ENCODE measurements around the gene PTGR3. TPM values are rescaled to one million over a fixed set of nuclear protein-coding genes. Genes with fewer than 3 reads are reported as not detected.

The PTGR3 gene
- total and polyA plus RNA-seq, 4 donors: 6.8 to 18.7 (median 11.4) TPM

GRCh38 chr18:75238786-75239185 is 29.8 kb upstream of the PTGR3 start (continued):
- TF ChIP-seq, protein P1, sequence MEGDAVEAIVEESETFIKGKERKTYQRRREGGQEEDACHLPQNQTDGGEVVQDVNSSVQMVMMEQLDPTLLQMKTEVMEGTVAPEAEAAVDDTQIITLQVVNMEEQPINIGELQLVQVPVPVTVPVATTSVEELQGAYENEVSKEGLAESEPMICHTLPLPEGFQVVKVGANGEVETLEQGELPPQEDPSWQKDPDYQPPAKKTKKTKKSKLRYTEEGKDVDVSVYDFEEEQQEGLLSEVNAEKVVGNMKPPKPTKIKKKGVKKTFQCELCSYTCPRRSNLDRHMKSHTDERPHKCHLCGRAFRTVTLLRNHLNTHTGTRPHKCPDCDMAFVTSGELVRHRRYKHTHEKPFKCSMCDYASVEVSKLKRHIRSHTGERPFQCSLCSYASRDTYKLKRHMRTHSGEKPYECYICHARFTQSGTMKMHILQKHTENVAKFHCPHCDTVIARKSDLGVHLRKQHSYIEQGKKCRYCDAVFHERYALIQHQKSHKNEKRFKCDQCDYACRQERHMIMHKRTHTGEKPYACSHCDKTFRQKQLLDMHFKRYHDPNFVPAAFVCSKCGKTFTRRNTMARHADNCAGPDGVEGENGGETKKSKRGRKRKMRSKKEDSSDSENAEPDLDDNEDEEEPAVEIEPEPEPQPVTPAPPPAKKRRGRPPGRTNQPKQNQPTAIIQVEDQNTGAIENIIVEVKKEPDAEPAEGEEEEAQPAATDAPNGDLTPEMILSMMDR (IDR thresholded peaks at IDR 0.05; ENCODE audit: low read depth, low read length, missing input control): no peak
- TF ChIP-seq RXRA (IDR thresholded peaks at IDR 0.05): no peak
- TF ChIP-seq RAD21 (IDR thresholded peaks at IDR 0.05): no peak
- TF ChIP-seq, protein P2, sequence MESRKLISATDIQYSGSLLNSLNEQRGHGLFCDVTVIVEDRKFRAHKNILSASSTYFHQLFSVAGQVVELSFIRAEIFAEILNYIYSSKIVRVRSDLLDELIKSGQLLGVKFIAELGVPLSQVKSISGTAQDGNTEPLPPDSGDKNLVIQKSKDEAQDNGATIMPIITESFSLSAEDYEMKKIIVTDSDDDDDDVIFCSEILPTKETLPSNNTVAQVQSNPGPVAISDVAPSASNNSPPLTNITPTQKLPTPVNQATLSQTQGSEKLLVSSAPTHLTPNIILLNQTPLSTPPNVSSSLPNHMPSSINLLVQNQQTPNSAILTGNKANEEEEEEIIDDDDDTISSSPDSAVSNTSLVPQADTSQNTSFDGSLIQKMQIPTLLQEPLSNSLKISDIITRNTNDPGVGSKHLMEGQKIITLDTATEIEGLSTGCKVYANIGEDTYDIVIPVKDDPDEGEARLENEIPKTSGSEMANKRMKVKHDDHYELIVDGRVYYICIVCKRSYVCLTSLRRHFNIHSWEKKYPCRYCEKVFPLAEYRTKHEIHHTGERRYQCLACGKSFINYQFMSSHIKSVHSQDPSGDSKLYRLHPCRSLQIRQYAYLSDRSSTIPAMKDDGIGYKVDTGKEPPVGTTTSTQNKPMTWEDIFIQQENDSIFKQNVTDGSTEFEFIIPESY (IDR thresholded peaks at IDR 0.05): no peak
- TF ChIP-seq SP1 (IDR thresholded peaks at IDR 0.05): no peak
- TF ChIP-seq FOXA1 (IDR thresholded peaks at IDR 0.05): no peak
- TF ChIP-seq TAF1 (conservative IDR thresholded peaks at IDR 0.05): no peak

DNA sequence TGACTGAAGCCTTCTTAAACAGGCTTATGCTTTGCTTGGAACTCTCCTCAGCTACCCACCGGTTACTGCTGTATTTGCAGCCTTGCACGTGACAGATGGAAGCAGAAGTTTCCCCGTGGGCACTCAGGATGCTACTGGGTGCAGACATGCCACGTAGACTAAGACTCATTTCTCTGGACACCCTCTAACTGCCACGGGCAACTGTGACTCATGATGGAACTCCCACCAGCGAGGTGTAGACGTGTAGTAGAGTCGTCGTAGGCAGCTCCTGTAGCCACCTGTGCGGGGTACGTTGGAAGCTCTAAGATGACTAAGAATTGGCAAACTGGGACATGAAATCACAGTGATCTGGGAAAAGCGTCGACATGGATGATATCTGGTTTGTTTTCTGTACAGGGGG is 29.2 kb upstream of the PTGR3 start:
- Histone ChIP-seq H3K27ac (ENCODE audit: low read depth in 1 of 2, low read length in 2 of 2) (no peak overlapping the region), H3K27me3 (ENCODE audit: control insufficient read depth in 4 of 4, insufficient read depth in 4 of 4, low read length in 3 of 4) (no peaks in the 10 kb centered on the region), H3K9me3 (ENCODE audit: control insufficient read depth in 4 of 4, low read length in 3 of 4) (peaks cover 0 to 5% (median 0%) of the 10 kb centered on the region in 4 donors), H3K4me3 (ENCODE audit: low read depth in 1 of 3, low read length in 3 of 3) (no peak overlapping the region), H3K9ac (ENCODE audit: low read depth in 1 of 2, low read length in 2 of 2) (no peak overlapping the region), H3K36me3 (ENCODE audit: control insufficient read depth in 4 of 4, insufficient read depth in 3 of 4, low read depth in 1 of 4, low read length in 3 of 4) (no peaks in the 10 kb centered on the region), H3K4me1 (ENCODE audit: control insufficient read depth in 4 of 4, insufficient read depth in 4 of 4, low read length in 3 of 4) (no peaks in the 10 kb centered on the region)
- TF ChIP-seq NR2F2 (IDR thresholded peaks at IDR 0.05) (no peak), RXRA (IDR thresholded peaks at IDR 0.05) (no peak), REST (IDR thresholded peaks at IDR 0.05) (no peak), FOXA1 (IDR thresholded peaks at IDR 0.05) (no peak), YY1 (IDR thresholded peaks at IDR 0.05) (no peak), RAD21 (IDR thresholded peaks at IDR 0.05) (no peak), SP1 (IDR thresholded peaks at IDR 0.05) (no peak), GABPA (IDR thresholded peaks at IDR 0.05 in 1 of 2, conservative IDR thresholded peaks at IDR 0.05 in 1 of 2) (no peak), JUND (IDR thresholded peaks at IDR 0.05) (no peak)
- TF ChIP-seq, protein P2 (IDR thresholded peaks at IDR 0.05): no peak
- WGBS: 95% methylated on average over 13 of the region's 13 CpGs
- no peak for DNase-seq (ENCODE audit: low spot score)
